Kasumi-1 (cell line): ENCODE measurements around the gene MARS1.

Source experiments
- DNase-seq, 2 experiments: peaks; one replicate each; lab custom pipeline; 2025; lab: John Stamatoyannopoulos, UW

MARS1 gene

DNA sequence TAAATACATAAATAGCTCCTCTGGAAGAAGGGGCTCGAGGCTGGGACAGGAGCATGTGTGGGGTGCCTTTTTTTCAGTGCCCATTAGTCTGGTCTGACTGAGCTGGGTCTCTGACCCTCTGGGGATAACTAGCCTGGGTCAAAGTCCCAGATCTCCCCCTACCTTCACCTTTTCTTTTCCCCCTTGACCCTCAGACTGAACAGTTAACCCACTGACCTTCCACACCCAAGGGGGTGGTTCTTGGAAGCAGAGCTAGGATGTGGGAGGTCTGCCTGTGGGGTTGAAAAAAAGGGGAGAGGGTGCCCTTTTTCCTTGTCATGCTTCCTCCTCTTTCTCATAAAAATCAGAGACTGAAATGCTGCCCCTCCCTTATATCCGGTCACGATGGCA, 29.2 kb upstream of the MARS1 start:
- DNase-seq: no peak

DNA sequence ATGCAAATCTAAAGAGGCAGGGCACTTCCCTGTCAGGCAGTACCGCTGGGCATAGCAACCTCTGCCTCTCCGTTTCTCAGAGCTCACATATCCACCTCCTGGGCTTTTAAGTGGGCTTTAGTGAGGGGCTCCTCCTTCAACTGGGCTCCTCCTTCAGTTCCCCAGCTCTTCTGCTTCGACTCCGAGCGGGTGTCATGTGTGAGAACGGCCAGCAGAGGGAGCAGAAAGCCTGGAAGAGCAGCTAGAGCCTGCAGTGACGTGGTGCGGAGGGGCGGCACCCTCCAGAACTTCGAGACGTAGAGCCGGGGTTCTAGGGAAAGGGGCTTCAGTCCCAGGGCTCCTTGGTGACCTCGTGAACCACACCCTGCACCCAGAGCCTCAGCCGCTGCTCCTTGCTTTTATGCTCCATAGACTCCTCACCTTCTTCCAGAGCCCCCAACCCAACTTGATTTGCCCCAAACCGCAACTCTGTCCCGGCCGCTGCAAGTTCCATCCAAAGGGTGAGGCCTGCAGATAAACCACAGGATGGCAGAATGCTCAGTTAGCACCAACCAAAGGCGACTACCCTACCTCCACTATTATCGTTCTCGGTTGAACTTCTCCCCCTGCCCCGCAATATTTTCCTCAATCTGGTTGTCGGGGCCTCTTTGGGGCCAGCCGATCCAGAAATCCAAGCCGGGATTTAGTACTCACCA, 28.7 kb upstream of the MARS1 start:
- peak; percentile 97 to 98 for DNase-seq

- DNase-seq: peak; percentile 46 to 67
Observed at GRCh38 chr12:57459750-57460467, 28.0 kb upstream of the MARS1 start, which contains the start of gene GLI1. Gene GLI1 (plus strand): TSS chr12:57459785. CDS start chr12:57463692, 3,907 bp downstream.

GRCh38 chr12:57460468-57460784, 27.4 kb upstream of the MARS1 start:
- no peak for DNase-seq

DNA sequence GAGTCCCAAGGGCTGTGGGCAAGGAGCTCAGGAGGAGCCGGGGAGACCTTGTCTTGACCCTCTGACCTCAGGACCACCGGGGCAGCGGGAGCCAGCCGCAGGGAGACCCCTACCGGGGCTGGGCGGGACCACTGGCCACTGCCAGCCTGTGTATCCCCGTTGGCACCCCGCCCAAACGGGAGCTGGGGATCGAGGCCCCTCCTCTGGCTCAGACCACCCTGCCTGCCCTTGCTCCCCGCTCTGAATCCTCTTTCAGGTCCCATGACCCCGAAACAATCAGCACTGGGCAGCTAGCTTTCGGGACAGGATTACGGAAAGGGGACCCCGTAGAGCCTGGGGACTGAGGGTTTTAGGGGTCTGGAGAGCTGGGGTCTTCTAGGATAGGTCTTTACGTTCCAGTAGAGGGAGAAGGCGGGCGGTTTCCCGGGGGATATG, 27.0 kb upstream of the MARS1 start:
- DNase-seq: no peak

DNA sequence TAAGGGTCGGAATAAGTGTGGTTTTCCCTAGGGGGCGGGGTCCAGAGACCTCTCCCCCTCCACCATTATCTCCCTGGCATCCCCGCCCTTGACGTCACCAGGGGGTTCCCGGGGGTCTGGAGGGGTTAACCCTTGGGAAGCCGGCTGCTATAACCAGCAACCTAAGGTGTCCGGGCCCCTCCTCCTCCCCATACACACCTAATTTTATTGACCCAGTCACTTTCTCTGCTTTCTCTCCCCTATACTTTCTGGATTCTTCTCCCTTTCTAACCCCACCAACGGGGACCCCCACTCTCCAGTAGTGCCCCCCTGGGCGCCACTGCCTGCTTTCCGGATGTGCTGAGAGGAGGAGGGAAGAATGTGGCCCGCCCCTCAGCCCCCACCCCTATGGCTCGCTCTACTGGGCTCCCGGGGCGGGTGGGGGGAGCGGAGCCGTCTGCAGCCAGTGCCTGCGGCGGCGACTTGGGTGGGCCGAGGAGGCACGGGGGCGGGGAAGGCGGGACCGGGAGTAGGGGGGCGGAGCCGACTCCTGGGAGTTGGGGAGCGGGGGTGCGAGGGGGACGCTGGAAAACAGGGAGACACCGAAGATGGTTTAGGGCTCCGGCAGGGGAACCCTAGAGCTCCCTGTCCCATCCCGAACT, 26.5 kb upstream of the MARS1 start:
- DNase-seq: no peak

DNA sequence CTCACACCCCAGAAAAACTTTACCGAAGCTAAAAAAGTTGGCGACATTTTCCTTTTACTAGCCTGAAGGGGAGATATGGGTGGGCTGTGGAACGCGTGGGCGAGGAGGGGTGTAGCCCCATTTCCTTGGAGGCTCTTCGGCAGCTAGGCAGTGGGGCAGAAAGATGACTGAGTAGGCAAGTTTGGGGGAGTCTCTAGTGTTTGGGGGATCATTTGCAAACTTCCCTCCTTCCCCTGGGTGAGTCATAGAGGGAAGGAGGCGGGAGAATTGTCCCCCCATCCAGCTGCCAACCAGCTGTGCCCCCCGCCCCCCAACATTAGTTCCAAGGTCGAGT, 26.0 kb upstream of the MARS1 start:
- no peak for DNase-seq

DNA sequence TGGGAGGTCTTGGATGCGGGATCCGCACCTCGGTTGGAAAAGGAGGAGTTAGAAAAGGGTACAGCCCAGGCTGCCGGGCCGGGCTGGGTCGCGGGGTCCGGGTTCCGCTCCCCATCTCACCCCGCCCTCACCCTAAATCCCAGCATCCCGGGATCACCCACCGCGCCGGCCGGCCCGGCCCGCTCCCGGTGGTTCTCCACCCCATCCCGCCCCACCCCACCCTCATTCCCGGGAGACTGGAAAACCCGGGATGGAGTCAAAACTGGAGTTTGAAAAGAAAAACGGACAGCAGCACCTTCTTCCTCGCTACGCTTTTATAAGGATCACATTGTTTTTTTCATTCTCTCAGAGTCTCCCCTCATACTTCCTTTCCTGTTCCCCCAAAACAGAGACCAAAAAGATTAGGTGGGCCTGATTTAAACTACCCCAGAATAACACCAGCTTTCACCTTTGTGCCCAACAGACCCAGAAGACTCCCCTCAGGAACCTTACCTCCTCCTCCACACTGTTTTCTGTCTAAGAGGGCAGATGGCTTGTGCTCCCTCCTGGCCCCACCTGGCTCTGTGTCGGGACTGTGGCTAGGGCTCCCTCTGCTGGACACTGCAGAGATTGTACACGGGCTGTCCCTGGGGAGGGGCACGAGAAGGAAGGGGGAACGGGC, 25.5 kb upstream of the MARS1 start:
- peak; percentile 76 to 78 for DNase-seq

- DNase-seq: no peak
Observed at GRCh38 chr12:57462912-57463253, 25.0 kb upstream of the MARS1 start.

- no peak for DNase-seq
Observed at GRCh38 chr12:57464569-57464968, 23.3 kb upstream of the MARS1 start.

GRCh38 chr12:57465030-57465746, 22.7 kb upstream of the MARS1 start:
- no peak for DNase-seq

- no peak for DNase-seq
Observed at GRCh38 chr12:57465747-57466505, 21.9 kb upstream of the MARS1 start.

- DNase-seq: no peak
Observed at GRCh38 chr12:57467212-57467874, 20.5 kb upstream of the MARS1 start.

DNA sequence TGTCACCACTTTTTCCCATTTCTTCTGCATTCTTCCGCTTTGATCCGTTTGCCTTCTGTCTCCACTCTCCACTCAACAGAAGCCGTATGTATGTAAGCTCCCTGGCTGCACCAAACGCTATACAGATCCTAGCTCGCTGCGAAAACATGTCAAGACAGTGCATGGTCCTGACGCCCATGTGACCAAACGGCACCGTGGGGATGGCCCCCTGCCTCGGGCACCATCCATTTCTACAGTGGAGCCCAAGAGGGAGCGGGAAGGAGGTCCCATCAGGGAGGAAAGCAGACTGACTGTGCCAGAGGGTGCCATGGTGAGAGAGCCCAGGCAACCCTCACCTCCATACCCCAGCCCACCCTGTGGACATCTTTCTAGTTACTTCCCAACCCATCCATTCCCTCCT, 20.0 kb upstream of the MARS1 start:
- no peak for DNase-seq

DNA sequence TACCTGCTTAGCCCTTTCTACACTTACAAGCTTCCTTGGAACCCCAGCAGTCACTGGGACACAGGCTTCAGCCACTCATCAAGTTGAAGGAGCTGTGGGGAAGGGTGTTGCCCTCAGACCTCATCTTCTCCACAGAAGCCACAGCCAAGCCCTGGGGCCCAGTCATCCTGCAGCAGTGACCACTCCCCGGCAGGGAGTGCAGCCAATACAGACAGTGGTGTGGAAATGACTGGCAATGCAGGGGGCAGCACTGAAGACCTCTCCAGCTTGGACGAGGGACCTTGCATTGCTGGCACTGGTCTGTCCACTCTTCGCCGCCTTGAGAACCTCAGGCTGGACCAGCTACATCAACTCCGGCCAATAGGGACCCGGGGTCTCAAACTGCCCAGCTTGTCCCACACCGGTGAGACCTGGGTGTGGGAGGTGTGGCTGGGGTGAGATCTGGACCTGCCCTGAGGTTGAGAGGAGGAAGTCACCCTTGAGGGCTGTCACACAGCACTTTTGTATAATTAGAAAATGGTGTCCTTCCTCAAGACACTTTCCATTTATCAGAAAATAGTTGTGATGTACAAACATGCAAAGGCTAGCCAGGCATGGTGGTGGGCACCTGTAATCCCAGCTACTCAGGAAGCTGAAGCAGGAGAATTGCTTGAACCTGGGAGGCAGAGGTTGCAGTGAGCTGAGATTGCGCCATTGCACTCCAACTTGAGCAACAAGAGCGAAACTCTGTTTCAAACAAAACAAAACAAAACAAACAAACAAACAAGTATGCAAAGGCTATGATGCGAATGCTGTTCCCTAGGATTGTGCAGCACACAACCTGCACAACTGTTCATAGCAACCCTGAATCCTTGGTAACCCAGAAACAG, 18.3 kb upstream of the MARS1 start:
- no peak for DNase-seq

GRCh38 chr12:57470286-57470969, 17.4 kb upstream of the MARS1 start:
- DNase-seq: no peak

GRCh38 chr12:57470970-57471656, 16.8 kb upstream of the MARS1 start:
- no peak for DNase-seq

GRCh38 chr12:57471661-57472060, 16.2 kb upstream of the MARS1 start:
- no peak for DNase-seq

DNA sequence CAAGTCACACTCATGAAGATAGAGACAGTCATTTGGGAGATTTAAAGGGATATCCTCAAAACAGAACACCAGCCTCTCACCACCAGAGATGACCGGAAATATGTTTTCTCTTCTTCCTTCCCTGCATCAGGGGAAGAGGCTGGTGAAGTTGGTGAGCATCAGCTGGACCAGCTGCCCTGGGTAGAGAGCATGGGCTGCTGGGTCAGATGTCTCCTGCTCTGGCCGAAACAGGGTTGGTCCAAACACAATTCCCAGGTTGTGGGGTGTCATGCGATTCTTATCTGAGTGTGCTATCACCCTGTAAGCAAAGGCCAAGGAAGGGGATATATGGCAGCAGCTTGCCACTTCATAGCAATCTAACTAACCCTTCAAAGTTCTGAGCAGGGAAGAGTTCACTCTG, 15.5 kb upstream of the MARS1 start:
- DNase-seq: no peak
